Endodermal cell (in vitro differentiated cells): ENCODE results near the gene KCNQ4. TPM values are rescaled to one million over a fixed set of nuclear protein-coding genes. Genes with fewer than 3 reads are reported as not detected.

Experiments used
- DNase-seq: peaks from one replicate; pipeline ENCODE4 v3.0.0-alpha.2; 2017
- H3K27ac ChIP-seq: 2 replicates; pipeline ENCODE4 v1.5.1; 2013; ENCODE audit warnings: mild to moderate bottlenecking, low read depth, low read length, moderate library complexity
- H3K27me3 ChIP-seq: 2 replicates; pipeline ENCODE4 v1.6.1; 2013; ENCODE audit warnings: mild to moderate bottlenecking, low read length, moderate library complexity; ENCODE audit not compliant: insufficient read depth, control insufficient read depth, poor library complexity, severe bottlenecking
- H3K36me3 ChIP-seq: 2 replicates; pipeline ENCODE4 v1.7.0; 2013; ENCODE audit warnings: mild to moderate bottlenecking, low read length, moderate library complexity; ENCODE audit not compliant: control insufficient read depth, insufficient read depth
- H3K4me1 ChIP-seq: one replicate; pipeline ENCODE4 v1.7.0; 2013; ENCODE audit warnings: low read length; ENCODE audit not compliant: control insufficient read depth, insufficient read depth
- H3K4me3 ChIP-seq: 2 replicates; pipeline ENCODE4 v1.5.1; 2013; ENCODE audit warnings: mild to moderate bottlenecking, low read length, moderate library complexity
- H3K9ac ChIP-seq: 2 replicates; pipeline ENCODE4 v1.6.1; 2013; ENCODE audit warnings: mild to moderate bottlenecking, low read length, moderate library complexity; ENCODE audit not compliant: poor library complexity, severe bottlenecking; ENCODE audit errors: extremely low read depth
- H3K9me3 ChIP-seq: 2 replicates; pipeline ENCODE4 v1.6.1; 2013; ENCODE audit warnings: mild to moderate bottlenecking, low read length, moderate library complexity; ENCODE audit not compliant: control insufficient read depth
- H3K27ac Mint-ChIP-seq: 2 replicates; pipeline ENCODE4 v1.8.0; 2020; ENCODE audit warnings: mixed read lengths
- H3K27me3 Mint-ChIP-seq: 2 replicates; pipeline ENCODE4 v1.8.0; 2021; ENCODE audit warnings: mild to moderate bottlenecking, mixed read lengths; ENCODE audit not compliant: insufficient read depth
- H3K36me3 Mint-ChIP-seq: 2 replicates; pipeline ENCODE4 v1.8.0; 2020; ENCODE audit warnings: low read depth, mixed read lengths
- H3K4me1 Mint-ChIP-seq: 2 replicates; pipeline ENCODE4 v1.8.0; 2020; ENCODE audit warnings: mixed read lengths
- H3K4me3 Mint-ChIP-seq: 2 replicates; pipeline ENCODE4 v1.8.0; 2020; ENCODE audit warnings: mild to moderate bottlenecking, moderate library complexity, mixed read lengths
- H3K9me3 Mint-ChIP-seq: 2 replicates; pipeline ENCODE4 v1.8.0; 2020; ENCODE audit warnings: mild to moderate bottlenecking, mixed read lengths
- CTCF ChIP-seq: fragments of 200-600 bp; sonication (generic); conservative IDR thresholded peaks from 2 replicates; pipeline ENCODE4 v1.5.0; 2021; ENCODE audit warnings: antibody characterized with exemption, mild to moderate bottlenecking
- WGBS, 2 experiments: methylation state at CpG; one replicate each; pipeline versions ENCODE4 v1.1.5 to v1.1.7; 2013; ENCODE audit warnings: missing lambda C conversion rate in 2 of 2, mixed read lengths in 1 of 2; ENCODE audit not compliant: insufficient coverage in 1 of 2, insufficient read length in 1 of 2; 5-methylcytosine and 5-hydroxymethylcytosine counted together
- total RNA-seq, 2 donors: library from RNA; stranded (reverse); fragmentation: NEBNext Ultra II Directional in 1 of 2; extraction: Animal tissue kit (Norgen Biotek cat#: 25700) in 1 of 2; gene quantifications; 2 replicates in 1 of 2; 3 replicates in 1 of 2; pipeline ENCODE4 v1.2.1, GENCODE V29; 2021

Gene KCNQ4
- total RNA-seq, 2 donors from 2014 or later, result 0.22 to 0.88 TPM

DNA sequence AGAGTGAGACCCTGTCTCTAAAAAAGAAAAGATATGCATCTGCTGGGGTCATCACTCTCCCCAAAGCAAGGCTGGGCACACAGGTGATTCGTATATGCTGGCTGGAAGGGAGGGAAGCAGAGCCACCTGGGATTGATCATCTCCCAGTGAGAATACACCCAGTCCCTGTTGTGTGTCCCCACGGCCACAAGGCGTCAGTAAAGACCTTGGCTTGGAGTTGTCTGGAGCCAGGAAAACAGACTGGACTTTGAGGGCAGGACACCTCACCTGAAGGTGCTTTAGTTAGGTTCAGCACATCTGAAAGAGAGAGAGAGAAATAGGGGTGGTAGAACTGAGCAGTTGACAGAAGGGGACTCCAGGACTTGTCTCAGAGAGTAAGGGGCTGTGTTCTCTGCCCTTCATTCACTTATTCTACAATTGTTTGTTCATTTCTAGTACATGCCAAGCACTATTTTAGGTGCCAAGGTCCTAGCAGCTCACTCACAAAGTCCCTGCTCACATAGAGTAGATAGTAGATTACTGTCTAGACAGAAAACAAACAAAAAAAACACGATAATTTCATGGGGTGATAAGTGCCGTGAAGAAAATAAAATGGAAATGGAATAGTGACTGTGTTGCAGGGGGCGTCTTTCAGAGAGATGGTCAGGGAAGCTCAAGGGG, 65.1 kb downstream of the KCNQ4 start:
- Mint-ChIP-seq H3K27ac (no peak overlapping the region), H3K27me3 (peaks cover 2% of the 10 kb centered on the region), H3K4me3 (no peak overlapping the region), H3K9me3 (no peaks in the 10 kb centered on the region), H3K36me3 (no peaks in the 10 kb centered on the region), H3K4me1 (peaks cover 1% of the 10 kb centered on the region)
- Histone ChIP-seq H3K9ac (no peak overlapping the region), H3K27ac (no peak overlapping the region), H3K4me1 (no peaks in the 10 kb centered on the region), H3K9me3 (no peaks in the 10 kb centered on the region), H3K27me3 (no peaks in the 10 kb centered on the region), H3K4me3 (no peak overlapping the region), H3K36me3 (no peaks in the 10 kb centered on the region)
- TF ChIP-seq CTCF, result peak; percentile 91
- peak; percentile 93 for DNase-seq
- WGBS, 2 experiments, result 52 to 53% methylated on average over 6 of the region's 6 CpGs

DNA sequence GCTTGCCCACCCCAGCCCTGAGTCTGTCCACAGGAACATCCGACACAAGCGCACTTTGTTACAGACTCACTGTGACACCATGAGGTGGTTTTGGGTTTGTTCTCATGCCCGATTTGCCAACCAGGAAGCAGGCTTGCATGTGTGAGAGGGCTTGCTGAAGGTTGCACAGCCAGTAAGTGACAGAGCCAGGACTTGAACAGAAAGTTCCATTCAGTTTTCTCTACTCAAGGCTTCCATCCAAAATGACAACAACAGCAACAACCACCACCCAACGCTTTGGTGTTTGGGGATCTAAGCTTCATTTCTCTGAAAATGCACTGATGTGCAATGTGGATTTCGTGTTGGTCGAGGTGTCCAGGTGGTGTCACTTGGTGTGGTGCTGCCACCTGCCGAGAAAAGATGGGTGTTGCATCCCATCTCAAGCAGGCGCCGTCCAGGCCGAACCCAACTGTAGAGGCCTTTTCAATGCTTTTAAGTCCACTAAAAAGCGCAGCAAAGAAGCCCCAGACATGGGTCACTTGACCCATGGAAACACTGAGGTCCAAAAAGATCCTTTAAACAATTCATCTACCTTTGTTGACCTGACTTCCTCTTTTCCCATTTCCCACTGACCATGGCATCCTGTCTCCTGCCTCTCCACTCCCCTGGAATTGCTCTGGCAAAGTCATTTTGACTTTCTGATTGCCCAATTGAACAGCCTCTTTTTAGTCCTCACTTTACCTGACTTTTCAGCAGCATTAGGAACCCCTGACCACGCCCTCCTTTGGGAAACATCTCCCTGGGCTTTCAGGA, 66.4 kb downstream of the KCNQ4 start:
- WGBS, 2 experiments, result 33 to 36% methylated on average over 8 to 12 of the region's 12 CpGs
- H3K27ac Mint-ChIP-seq, result no peak overlapping the region

GRCh38 chr1:40851643-40852042, 68.1 kb downstream of the KCNQ4 start:
- Histone ChIP-seq H3K9me3 (no peaks in the 10 kb centered on the region), H3K9ac (no peak overlapping the region), H3K36me3 (no peaks in the 10 kb centered on the region), H3K4me3 (no peak overlapping the region), H3K4me1 (no peaks in the 10 kb centered on the region), H3K27ac (no peak overlapping the region), H3K27me3 (no peaks in the 10 kb centered on the region)
- no peaks in the 10 kb centered on the region for H3K9me3 Mint-ChIP-seq
- TF ChIP-seq CTCF, result no peak
- peaks cover 2% of the 10 kb centered on the region for H3K27me3 Mint-ChIP-seq
- H3K4me3 Mint-ChIP-seq, result no peak overlapping the region
- peaks cover 1% of the 10 kb centered on the region for H3K4me1 Mint-ChIP-seq
- no peak overlapping the region for H3K27ac Mint-ChIP-seq
- WGBS, 2 experiments, result 77 to 88% methylated on average over 5 of the region's 6 CpGs
- DNase-seq, result no peak
- no peaks in the 10 kb centered on the region for H3K36me3 Mint-ChIP-seq

More for the DNA sequence above, 66.4 kb downstream of the KCNQ4 start:
- Histone ChIP-seq H3K4me1 (no peaks in the 10 kb centered on the region), H3K36me3 (no peaks in the 10 kb centered on the region), H3K27me3 (no peaks in the 10 kb centered on the region), H3K4me3 (no peak overlapping the region), H3K9me3 (no peaks in the 10 kb centered on the region), H3K27ac (no peak overlapping the region), H3K9ac (no peak overlapping the region)
- Mint-ChIP-seq H3K27me3 (peaks cover 2% of the 10 kb centered on the region), H3K4me1 (peaks cover 1% of the 10 kb centered on the region), H3K9me3 (no peaks in the 10 kb centered on the region), H3K36me3 (no peaks in the 10 kb centered on the region), H3K4me3 (no peak overlapping the region)
- TF ChIP-seq CTCF, result peak; percentile 91
- DNase-seq, result peak; percentile 90
